AG10803 (cell line): Measurements from ENCODE around the gene TNFRSF8.
A peak's percentile ranks its signal among the peaks of the same experiment; 100 is the strongest.

ENCODE experiments used
- DNase-seq: peaks from one replicate; pipeline ENCODE4 v3.0.0; 2010; ENCODE audit warnings: low read depth
- H3K4me3 ChIP-seq: 2 replicates; pipeline ENCODE4 v1.5.1; 2011; ENCODE audit warnings: mild to moderate bottlenecking, low read length, control low read depth
- CTCF ChIP-seq: conservative IDR thresholded peaks from 2 replicates; pipeline ENCODE4 v1.5.1; 2011; ENCODE audit warnings: mild to moderate bottlenecking, low read length, control low read depth, inconsistent platforms

TNFRSF8 gene

GRCh38 chr1:12112711-12113161 is 49.6 kb downstream of the TNFRSF8 start:
- no peak overlapping the region for H3K4me3 ChIP-seq
- TF ChIP-seq CTCF: no peak
- DNase-seq: peak; percentile 41

DNA sequence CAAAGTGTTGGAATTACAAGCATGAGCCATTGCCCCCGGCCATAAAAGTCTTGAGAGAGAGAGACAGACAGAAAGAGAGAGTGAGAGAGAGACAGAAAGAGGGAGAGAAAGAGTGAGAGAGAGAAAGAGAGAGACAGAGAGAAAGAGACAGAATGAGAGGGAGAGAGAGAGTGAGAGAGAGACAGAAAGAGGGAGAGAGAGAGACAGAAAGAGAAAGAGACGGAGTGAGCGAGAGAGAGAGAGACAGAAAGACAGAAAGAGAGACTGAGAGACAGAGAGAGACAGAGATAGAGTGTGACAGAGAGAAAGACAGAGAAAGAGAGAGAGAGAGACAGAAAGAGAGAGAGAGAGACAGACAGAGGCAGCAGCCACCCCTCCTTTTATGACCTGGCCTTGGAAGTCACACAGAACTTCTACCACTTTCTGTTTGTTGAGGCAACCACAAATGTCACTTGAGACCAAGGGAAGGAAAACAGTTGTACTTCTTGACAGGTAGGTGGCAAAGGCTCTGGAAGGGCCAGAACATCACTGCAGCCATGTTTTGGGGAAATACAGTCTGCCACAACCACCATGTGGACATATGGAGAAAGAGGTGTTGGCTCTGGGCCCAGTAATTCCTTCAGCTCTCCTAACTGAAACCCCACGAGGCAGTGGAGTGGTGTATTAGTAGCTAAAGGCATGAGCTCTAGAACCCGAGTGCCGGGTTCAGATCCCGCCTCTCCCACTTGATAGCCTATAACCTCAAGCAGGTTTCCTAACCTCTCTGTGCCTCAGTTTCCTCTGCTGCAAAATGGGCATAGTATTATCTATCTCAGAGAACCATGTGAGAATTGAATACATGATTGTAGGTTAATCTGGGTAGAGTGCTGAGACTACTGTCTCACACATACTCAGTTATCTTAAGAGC is 50.6 kb downstream of the TNFRSF8 start:
- peak; percentile 71 for DNase-seq
- 0 out of 2 replicates have a peak, but pooled peaks have one; percentile 14 for TF ChIP-seq CTCF
- no peak overlapping the region for H3K4me3 ChIP-seq

GRCh38 chr1:12114340-12114683 is 51.2 kb downstream of the TNFRSF8 start:
- no peak overlapping the region for H3K4me3 ChIP-seq
- no peak for DNase-seq
- no peak for TF ChIP-seq CTCF

DNA sequence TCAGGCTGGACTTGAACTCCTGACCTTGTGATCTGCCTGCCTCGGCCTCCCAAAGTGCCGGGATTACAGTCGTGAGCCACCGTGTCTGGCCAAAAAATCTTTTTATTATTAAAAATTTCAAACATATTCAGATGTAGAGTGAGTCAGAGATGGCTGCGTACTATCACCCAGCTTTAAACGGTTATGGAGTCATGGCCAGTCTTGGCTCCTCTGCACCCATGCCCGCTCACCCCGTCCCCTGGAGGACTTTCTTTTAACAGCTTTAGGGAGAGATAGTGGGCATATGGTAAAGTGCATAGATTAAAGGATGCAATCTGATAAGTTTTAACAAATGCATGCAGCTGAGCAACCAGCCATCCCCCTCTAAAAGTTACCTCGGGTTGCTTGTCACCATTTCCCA is 51.8 kb downstream of the TNFRSF8 start:
- H3K4me3 ChIP-seq: no peak overlapping the region
- no peak for TF ChIP-seq CTCF
- DNase-seq: no peak

DNA sequence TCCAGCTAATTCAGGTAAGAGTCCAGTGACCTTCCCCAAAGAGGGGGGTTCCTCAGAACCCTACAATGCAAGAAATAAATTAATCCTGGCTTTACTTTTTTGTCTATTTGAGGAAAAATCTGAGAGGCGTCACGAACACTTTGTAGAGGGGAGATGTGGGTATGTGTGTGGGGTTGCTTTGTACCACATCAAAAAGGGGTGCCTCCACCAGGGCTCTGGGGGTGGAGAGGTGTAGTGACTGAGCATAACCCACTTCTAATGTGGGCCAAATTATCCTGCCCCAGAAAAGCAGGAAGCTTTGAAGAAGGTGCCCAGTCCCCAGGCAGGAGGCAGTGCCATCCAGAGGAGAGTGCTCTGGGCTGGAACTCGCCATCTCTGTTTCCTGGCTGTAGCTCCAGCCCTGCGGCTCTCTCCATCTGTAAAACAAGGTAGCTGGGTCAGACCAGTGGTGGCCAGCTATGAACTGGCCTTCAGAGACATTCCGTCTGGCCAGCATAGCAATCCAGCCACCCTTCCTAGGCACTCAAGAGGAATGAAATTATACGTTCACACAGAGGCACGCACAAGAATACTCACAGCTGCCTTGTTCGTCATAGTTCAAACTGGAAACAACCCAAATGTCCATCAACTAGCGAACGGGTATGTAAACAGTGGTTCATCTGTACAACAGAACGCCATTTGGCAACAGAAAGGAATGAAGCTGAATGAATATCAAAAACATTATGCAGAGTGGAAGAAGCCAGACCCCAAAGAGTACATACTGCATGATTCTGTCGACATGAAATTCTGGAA is 58.3 kb downstream of the TNFRSF8 start:
- peak; percentile 97 for DNase-seq
- H3K4me3 ChIP-seq: no peak overlapping the region
- TF ChIP-seq CTCF: no peak

DNA sequence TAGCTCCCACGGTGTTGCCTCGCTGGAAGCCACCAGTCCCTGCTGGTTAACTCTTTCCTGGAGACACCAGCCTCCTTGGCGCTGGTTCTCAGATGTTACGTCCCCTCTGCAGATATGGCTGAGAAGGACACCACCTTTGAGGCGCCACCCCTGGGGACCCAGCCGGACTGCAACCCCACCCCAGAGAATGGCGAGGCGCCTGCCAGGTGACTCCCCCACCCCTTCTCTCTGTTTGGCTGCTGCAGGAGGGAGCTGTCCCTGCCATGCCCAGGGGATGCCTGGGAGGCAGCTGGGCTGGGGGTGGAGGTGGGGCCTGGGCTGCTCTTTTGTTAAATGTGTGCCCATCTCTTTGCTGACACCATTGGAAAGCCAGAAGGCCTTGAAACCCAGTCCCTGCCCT is 60.1 kb downstream of the TNFRSF8 start:
- no peak for TF ChIP-seq CTCF
- no peak for DNase-seq
- H3K4me3 ChIP-seq: no peak overlapping the region
